Measurements from ENCODE around the gene HAUS7.
A peak's percentile ranks its signal among the peaks of the same experiment; 100 is the strongest.

HAUS7 gene

GRCh38 chrX:153476666-153477363 is 6.4 kb upstream of the HAUS7 start:
- no peak for DNase-seq

- no peak for DNase-seq
Observed at GRCh38 chrX:153475751-153476281, 5.4 kb upstream of the HAUS7 start.

GRCh38 chrX:153475271-153475670 is 4.9 kb upstream of the HAUS7 start:
- no peak for DNase-seq

GRCh38 chrX:153474718-153475117 is 4.3 kb upstream of the HAUS7 start:
- DNase-seq, result peak; percentile 2 to 52 (median 40)

GRCh38 chrX:153474266-153474665 is 3.9 kb upstream of the HAUS7 start:
- no peak for DNase-seq

- no peak for DNase-seq
Observed at GRCh38 chrX:153473126-153473525, 2.8 kb upstream of the HAUS7 start.

GRCh38 chrX:153471663-153472280 is 1.4 kb upstream of the HAUS7 start:
- no peak for DNase-seq

- peak in 3 of 4 experiments; percentile 35 to 41 (median 37) for DNase-seq
Observed at GRCh38 chrX:153469811-153470410, 465 bp downstream of the HAUS7 start.

- no peak for DNase-seq
Observed at GRCh38 chrX:153468008-153468580, 2.3 kb downstream of the HAUS7 start.

- no peak for DNase-seq
Observed at GRCh38 chrX:153465691-153466380, 4.5 kb downstream of the HAUS7 start.

- no peak for DNase-seq
Observed at GRCh38 chrX:153464116-153464515, 6.3 kb downstream of the HAUS7 start.

GRCh38 chrX:153463556-153463955 is 6.8 kb downstream of the HAUS7 start:
- no peak for DNase-seq

GRCh38 chrX:153463031-153463430 is 7.3 kb downstream of the HAUS7 start:
- no peak for DNase-seq

- no peak for DNase-seq
Observed at GRCh38 chrX:153462291-153462690, 8.1 kb downstream of the HAUS7 start.

- peak; percentile 21 to 63 (median 44) for DNase-seq
Observed at GRCh38 chrX:153460826-153461225, 9.6 kb downstream of the HAUS7 start.

GRCh38 chrX:153459986-153460385 is 10.4 kb downstream of the HAUS7 start:
- DNase-seq, result no peak

GRCh38 chrX:153458476-153458875 is 11.9 kb downstream of the HAUS7 start:
- DNase-seq, result no peak

GRCh38 chrX:153457827-153458466 is 12.4 kb downstream of the HAUS7 start:
- no peak for DNase-seq

- no peak for DNase-seq
Observed at GRCh38 chrX:153457136-153457825, 13.1 kb downstream of the HAUS7 start.

GRCh38 chrX:153456704-153457103 is 13.7 kb downstream of the HAUS7 start:
- no peak for DNase-seq

GRCh38 chrX:153456161-153456560 is 14.2 kb downstream of the HAUS7 start:
- DNase-seq, result no peak

- DNase-seq, result no peak
Observed at GRCh38 chrX:153455571-153455970, 14.8 kb downstream of the HAUS7 start.

Measured in suppressor macrophage (primary cell).